ENCODE data around the gene RAB8A.

DNA sequence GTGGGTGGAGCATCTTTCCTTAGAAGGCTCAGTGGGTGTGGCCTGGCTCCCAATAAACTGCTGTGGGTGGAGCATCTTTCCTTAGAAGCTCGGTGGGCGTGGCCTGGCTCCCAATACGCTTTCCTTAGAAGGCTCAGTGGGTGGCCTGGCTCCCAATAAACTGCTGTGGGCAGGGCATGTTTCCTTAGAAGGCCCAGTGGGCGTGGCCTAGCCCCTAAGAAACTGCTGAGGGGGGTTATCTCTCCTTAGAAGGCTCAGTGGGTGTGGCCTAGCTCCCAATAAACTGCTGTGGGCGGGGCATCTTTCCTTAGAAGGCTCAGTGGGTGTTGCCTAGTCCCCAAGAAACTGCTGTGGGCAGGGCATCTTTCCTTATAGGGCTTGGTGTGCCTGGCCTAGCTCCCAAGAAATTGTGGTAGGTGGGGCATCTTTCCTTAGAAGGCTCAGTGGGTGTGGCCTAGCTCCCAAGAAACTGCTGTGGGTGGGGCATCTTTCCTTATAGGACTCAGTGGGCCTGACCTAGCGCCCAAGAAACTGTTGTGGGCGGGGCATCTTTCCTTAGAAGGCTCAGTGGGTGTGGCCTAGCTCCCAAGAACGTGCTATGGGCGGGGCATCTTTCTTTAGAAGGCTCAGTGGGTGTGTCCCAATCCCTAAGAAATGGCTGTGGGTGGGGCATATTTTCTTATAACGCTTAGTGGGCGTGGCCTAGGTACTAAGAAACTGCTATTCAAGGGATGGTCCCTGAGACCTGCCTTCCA lies 42.1 kb downstream of the RAB8A start:
- TF ChIP-seq CTCF (IDR thresholded peaks at IDR 0.05 in 8 of 11, conservative IDR thresholded peaks at IDR 0.05 in 3 of 11) (no peak), POLR2AphosphoS5 (IDR thresholded peaks at IDR 0.05) (no peak), POLR2A (IDR thresholded peaks at IDR 0.05) (no peak)
